ENCODE results near the gene RPL19. TPM values are rescaled to one million over a fixed set of nuclear protein-coding genes. Genes with fewer than 3 reads are reported as not detected.
A peak's percentile ranks its signal among the peaks of the same experiment; 100 is the strongest.

Gene RPL19
- total RNA-seq, 1 experiment from 2014 or later, result 2,153 TPM

- no peak for DNase-seq (ENCODE audit: low read depth)
Measured at GRCh38 chr17:39173080-39173479, 27.0 kb upstream of the RPL19 start.

GRCh38 chr17:39173526-39174274 is 26.4 kb upstream of the RPL19 start:
- DNase-seq (ENCODE audit: low read depth), result no peak

GRCh38 chr17:39174920-39175694 is 25.0 kb upstream of the RPL19 start:
- peak; percentile 64 for DNase-seq (ENCODE audit: low read depth)

GRCh38 chr17:39175695-39176093 is 24.4 kb upstream of the RPL19 start:
- DNase-seq (ENCODE audit: low read depth), result peak; percentile 33

GRCh38 chr17:39177256-39177655 is 22.8 kb upstream of the RPL19 start:
- no peak for DNase-seq (ENCODE audit: low read depth)

GRCh38 chr17:39178536-39178935 is 21.5 kb upstream of the RPL19 start:
- DNase-seq (ENCODE audit: low read depth), result peak; percentile 27

- no peak for DNase-seq (ENCODE audit: low read depth)
Measured at GRCh38 chr17:39181303-39181702, 18.8 kb upstream of the RPL19 start.

- no peak for DNase-seq (ENCODE audit: low read depth)
Measured at GRCh38 chr17:39183045-39183444, 17.0 kb upstream of the RPL19 start.

GRCh38 chr17:39183720-39184119 is 16.4 kb upstream of the RPL19 start:
- no peak for DNase-seq (ENCODE audit: low read depth)

- DNase-seq (ENCODE audit: low read depth), result no peak
Measured at GRCh38 chr17:39186481-39187002, 13.5 kb upstream of the RPL19 start.

- no peak for DNase-seq (ENCODE audit: low read depth)
Measured at GRCh38 chr17:39187152-39187830, 12.8 kb upstream of the RPL19 start.

GRCh38 chr17:39191750-39192510 is 8.2 kb upstream of the RPL19 start:
- DNase-seq (ENCODE audit: low read depth), result no peak

GRCh38 chr17:39192901-39193300 is 7.2 kb upstream of the RPL19 start:
- DNase-seq (ENCODE audit: low read depth), result no peak

GRCh38 chr17:39193346-39193745 is 6.7 kb upstream of the RPL19 start:
- no peak for DNase-seq (ENCODE audit: low read depth)

GRCh38 chr17:39194089-39194984 is 5.7 kb upstream of the RPL19 start:
- no peak for DNase-seq (ENCODE audit: low read depth)

- no peak for DNase-seq (ENCODE audit: low read depth)
Measured at GRCh38 chr17:39194985-39195524, 5.0 kb upstream of the RPL19 start.

GRCh38 chr17:39195568-39196160 is 4.4 kb upstream of the RPL19 start:
- peak; percentile 45 for DNase-seq (ENCODE audit: low read depth)

- DNase-seq (ENCODE audit: low read depth), result no peak
Measured at GRCh38 chr17:39196241-39196807, 3.8 kb upstream of the RPL19 start.

- no peak for DNase-seq (ENCODE audit: low read depth)
Measured at GRCh38 chr17:39196808-39197291, 3.2 kb upstream of the RPL19 start.
